Measurements from ENCODE around the gene LRRC4C. TPM values are rescaled to one million over a fixed set of nuclear protein-coding genes. Genes with fewer than 3 reads are reported as not detected.

The LRRC4C gene
- total and polyA plus RNA-seq, 10 of the 15 experiments (the other 5 are each of a cell fraction or from before 2014, with no cell fraction given): 1.5 TPM; not detected in 9

DNA sequence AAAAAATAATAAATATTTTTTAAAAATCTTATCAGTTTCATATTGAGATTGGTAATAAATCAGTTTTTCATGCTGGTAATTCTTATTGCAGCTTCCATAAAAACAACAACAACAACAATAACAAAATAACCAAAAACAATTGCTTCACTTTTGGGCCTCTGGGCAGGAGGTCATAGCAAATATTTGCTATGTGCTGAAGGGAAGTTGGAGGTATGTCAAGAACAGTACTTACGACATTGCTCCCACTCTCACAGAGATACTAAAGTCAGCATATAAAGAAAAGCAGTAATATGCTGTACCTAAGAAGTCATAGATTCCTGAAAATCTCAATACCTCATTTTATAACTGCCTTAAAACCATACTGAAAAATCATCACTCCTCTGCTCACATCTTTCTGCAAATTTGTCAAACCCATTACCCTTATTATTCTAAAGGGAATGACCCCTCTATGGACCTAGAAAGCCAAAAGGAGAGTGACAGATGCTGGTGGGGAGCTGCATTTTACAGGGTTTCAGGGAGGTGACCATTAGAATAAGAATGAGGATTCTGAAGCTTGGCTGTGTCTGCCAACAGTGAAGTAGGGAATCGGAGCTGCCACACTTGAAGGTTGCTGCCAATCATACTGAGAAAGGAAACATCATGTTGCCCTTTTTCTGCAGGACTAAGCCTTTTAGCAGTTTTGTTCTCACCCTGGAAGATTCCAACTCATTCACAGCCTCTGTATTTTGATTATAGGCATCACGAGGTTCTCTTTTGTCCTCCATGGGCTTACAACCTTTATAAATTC lies 742.9 kb downstream of the LRRC4C start:
- no peak overlapping the region for H3K9ac ChIP-seq (ENCODE audit: control insufficient read depth, insufficient read depth, low read length)
- RAD21 ChIA-PET (ENCODE audit: unreplicated experiment): no interaction called here
- no peak overlapping the region for H3K27ac ChIP-seq (ENCODE audit: control insufficient read depth, insufficient read depth)
- BruUV-seq (replicated peaks): no TSS peak
- no peak for FAIRE-seq
- no peak overlapping the region for H3K4me3 ChIP-seq
- CTCF ChIA-PET: interaction anchor here (0.5 to 0.7 kb wide), 2 partner anchors 137 to 406 kb away, joined by 3 read pairs; no protein-coding TSS in a partner anchor
- WGBS (ENCODE audit: insufficient coverage, insufficient replicate concordance, low lambda C conversion rate, missing lambda C conversion rate): 6% methylated on average over 3 of the region's 3 CpGs
- no peak overlapping the region for H3K4me2 ChIP-seq (ENCODE audit: control insufficient read depth, insufficient read depth)
- DNase-seq (ENCODE audit: low read depth, low spot score): no peak
- H3K27me3 ChIP-seq (replicated peaks in 1 of 2; ENCODE audit: control insufficient read depth in 2 of 2, insufficient read depth in 2 of 2, low read length in 1 of 2): no peaks in the 10 kb centered on the region
- H2AFZ ChIP-seq (ENCODE audit: control insufficient read depth, low read depth, low read length): no peak overlapping the region
- no peaks in the 10 kb centered on the region for H4K20me1 ChIP-seq (ENCODE audit: control insufficient read depth, insufficient read depth)
- no peaks in the 10 kb centered on the region for H3K4me1 ChIP-seq (ENCODE audit: control insufficient read depth, insufficient read depth, low read length)
- H3K36me3 ChIP-seq (ENCODE audit: control insufficient read depth in 2 of 2, insufficient read depth in 2 of 2, low read length in 1 of 2): no peaks in the 10 kb centered on the region
- SMC1A ChIA-PET (ENCODE audit: uncharacterized antibody, unreplicated experiment): no interaction called here
- POLR2A ChIA-PET: no interaction called here
- in situ Hi-C loops (cut with MboI) (no loop called here), intact Hi-C loops (cut with micrococcal nuclease; ENCODE audit: unreplicated experiment) (no loop called here)
- no peak for ATAC-seq
- no peaks in the 10 kb centered on the region for H3K9me3 ChIP-seq (replicated peaks; ENCODE audit: control insufficient read depth, insufficient read depth, low read length)
- no peaks in the 10 kb centered on the region for H3K79me2 ChIP-seq (ENCODE audit: control insufficient read depth, insufficient read depth, low read length)
- TF ChIP-seq SRF (IDR thresholded peaks at IDR 0.05; ENCODE audit: low read depth in 2 of 2, low read length in 2 of 2) (no peak), TCF3 (IDR thresholded peaks at IDR 0.05; ENCODE audit: borderline replicate concordance, insufficient read depth, low read depth, low read length) (no peak), MYB (IDR thresholded peaks at IDR 0.05; ENCODE audit: borderline replicate concordance, low read depth, low read length) (no peak), NFXL1 (IDR thresholded peaks at IDR 0.05; ENCODE audit: borderline replicate concordance) (no peak), BRCA1 (IDR thresholded peaks at IDR 0.05; ENCODE audit: low read depth, low read length) (no peak), STAT1 (conservative IDR thresholded peaks at IDR 0.05) (no peak), HCFC1 (IDR thresholded peaks at IDR 0.05; ENCODE audit: low read length) (no peak), HDAC2 (IDR thresholded peaks at IDR 0.05) (no peak)
- TF ChIP-seq, protein P1, sequence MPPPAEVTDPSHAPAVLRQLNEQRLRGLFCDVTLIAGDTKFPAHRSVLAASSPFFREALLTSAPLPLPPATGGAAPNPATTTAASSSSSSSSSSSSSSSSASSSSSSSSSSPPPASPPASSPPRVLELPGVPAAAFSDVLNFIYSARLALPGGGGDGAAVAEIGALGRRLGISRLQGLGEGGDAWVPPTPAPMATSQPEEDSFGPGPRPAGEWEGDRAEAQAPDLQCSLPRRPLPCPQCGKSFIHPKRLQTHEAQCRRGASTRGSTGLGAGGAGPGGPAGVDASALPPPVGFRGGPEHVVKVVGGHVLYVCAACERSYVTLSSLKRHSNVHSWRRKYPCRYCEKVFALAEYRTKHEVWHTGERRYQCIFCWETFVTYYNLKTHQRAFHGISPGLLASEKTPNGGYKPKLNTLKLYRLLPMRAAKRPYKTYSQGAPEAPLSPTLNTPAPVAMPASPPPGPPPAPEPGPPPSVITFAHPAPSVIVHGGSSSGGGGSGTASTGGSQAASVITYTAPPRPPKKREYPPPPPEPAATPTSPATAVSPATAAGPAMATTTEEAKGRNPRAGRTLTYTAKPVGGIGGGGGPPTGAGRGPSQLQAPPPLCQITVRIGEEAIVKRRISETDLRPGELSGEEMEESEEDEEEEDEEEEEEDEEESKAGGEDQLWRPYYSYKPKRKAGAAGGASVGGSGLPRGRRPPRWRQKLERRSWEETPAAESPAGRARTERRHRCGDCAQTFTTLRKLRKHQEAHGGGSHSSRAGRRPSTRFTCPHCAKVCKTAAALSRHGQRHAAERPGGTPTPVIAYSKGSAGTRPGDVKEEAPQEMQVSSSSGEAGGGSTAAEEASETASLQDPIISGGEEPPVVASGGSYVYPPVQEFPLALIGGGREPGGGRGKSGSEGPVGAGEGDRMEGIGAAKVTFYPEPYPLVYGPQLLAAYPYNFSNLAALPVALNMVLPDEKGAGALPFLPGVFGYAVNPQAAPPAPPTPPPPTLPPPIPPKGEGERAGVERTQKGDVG (CRISPR knock-in tag; IDR thresholded peaks at IDR 0.05): no peak
- TF ChIP-seq, protein P2, sequence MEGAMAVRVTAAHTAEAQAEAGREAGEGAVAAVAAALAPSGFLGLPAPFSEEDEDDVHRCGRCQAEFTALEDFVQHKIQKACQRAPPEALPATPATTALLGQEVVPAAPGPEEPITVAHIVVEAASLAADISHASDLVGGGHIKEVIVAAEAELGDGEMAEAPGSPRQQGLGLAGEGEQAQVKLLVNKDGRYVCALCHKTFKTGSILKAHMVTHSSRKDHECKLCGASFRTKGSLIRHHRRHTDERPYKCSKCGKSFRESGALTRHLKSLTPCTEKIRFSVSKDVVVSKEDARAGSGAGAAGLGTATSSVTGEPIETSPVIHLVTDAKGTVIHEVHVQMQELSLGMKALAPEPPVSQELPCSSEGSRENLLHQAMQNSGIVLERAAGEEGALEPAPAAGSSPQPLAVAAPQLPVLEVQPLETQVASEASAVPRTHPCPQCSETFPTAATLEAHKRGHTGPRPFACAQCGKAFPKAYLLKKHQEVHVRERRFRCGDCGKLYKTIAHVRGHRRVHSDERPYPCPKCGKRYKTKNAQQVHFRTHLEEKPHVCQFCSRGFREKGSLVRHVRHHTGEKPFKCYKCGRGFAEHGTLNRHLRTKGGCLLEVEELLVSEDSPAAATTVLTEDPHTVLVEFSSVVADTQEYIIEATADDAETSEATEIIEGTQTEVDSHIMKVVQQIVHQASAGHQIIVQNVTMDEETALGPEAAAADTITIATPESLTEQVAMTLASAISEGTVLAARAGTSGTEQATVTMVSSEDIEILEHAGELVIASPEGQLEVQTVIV (IDR thresholded peaks at IDR 0.05; ENCODE audit: borderline replicate concordance, partially characterized antibody): no peak
- TF ChIP-seq, protein P3, sequence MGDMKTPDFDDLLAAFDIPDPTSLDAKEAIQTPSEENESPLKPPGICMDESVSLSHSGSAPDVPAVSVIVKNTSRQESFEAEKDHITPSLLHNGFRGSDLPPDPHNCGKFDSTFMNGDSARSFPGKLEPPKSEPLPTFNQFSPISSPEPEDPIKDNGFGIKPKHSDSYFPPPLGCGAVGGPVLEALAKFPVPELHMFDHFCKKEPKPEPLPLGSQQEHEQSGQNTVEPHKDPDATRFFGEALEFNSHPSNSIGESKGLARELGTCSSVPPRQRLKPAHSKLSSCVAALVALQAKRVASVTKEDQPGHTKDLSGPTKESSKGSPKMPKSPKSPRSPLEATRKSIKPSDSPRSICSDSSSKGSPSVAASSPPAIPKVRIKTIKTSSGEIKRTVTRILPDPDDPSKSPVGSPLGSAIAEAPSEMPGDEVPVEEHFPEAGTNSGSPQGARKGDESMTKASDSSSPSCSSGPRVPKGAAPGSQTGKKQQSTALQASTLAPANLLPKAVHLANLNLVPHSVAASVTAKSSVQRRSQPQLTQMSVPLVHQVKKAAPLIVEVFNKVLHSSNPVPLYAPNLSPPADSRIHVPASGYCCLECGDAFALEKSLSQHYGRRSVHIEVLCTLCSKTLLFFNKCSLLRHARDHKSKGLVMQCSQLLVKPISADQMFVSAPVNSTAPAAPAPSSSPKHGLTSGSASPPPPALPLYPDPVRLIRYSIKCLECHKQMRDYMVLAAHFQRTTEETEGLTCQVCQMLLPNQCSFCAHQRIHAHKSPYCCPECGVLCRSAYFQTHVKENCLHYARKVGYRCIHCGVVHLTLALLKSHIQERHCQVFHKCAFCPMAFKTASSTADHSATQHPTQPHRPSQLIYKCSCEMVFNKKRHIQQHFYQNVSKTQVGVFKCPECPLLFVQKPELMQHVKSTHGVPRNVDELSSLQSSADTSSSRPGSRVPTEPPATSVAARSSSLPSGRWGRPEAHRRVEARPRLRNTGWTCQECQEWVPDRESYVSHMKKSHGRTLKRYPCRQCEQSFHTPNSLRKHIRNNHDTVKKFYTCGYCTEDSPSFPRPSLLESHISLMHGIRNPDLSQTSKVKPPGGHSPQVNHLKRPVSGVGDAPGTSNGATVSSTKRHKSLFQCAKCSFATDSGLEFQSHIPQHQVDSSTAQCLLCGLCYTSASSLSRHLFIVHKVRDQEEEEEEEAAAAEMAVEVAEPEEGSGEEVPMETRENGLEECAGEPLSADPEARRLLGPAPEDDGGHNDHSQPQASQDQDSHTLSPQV (IDR thresholded peaks at IDR 0.05): no peak
- TF ChIP-seq, protein P4, sequence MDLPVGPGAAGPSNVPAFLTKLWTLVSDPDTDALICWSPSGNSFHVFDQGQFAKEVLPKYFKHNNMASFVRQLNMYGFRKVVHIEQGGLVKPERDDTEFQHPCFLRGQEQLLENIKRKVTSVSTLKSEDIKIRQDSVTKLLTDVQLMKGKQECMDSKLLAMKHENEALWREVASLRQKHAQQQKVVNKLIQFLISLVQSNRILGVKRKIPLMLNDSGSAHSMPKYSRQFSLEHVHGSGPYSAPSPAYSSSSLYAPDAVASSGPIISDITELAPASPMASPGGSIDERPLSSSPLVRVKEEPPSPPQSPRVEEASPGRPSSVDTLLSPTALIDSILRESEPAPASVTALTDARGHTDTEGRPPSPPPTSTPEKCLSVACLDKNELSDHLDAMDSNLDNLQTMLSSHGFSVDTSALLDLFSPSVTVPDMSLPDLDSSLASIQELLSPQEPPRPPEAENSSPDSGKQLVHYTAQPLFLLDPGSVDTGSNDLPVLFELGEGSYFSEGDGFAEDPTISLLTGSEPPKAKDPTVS (IDR thresholded peaks at IDR 0.05; ENCODE audit: low read depth, low read length): no peak
